ENCODE data around the gene PRADC1.

The PRADC1 gene

GRCh38 chr2:73233154-73233931 is at the start of gene PRADC1:
TSS of gene PRADC1 (minus strand) at chr2:73233239. CDS start at chr2:73233160, 79 bp downstream.
- peak within 1 kb of the TSS; percentile 95 for H3K27ac Mint-ChIP-seq
- peaks cover 35% of the 10 kb centered on the region for H3K4me1 Mint-ChIP-seq
- peak; percentile 97 for ATAC-seq
- peak within 1 kb of the TSS; percentile 97 for H3K4me3 Mint-ChIP-seq
- no peaks in the 10 kb centered on the region for H3K27me3 Mint-ChIP-seq
- H3K36me3 Mint-ChIP-seq: peaks cover 17% of the 10 kb centered on the region
- no peaks in the 10 kb centered on the region for H3K9me3 Mint-ChIP-seq

- H3K4me1 Mint-ChIP-seq: peaks cover 39% of the 10 kb centered on the region
- H3K27me3 Mint-ChIP-seq: no peaks in the 10 kb centered on the region
- H3K36me3 Mint-ChIP-seq: peaks cover 27% of the 10 kb centered on the region
- no peaks in the 10 kb centered on the region for H3K9me3 Mint-ChIP-seq
- ATAC-seq: no peak
- no peak overlapping the region for H3K27ac Mint-ChIP-seq
- H3K4me3 Mint-ChIP-seq: no peak overlapping the region
These were observed 48.2 kb upstream of the PRADC1 start for GRCh38 chr2:73281244-73281643.

GRCh38 chr2:73279852-73280251 is 46.8 kb upstream of the PRADC1 start:
- no peaks in the 10 kb centered on the region for H3K9me3 Mint-ChIP-seq
- peaks cover 25% of the 10 kb centered on the region for H3K4me1 Mint-ChIP-seq
- H3K27ac Mint-ChIP-seq: no peak overlapping the region
- no peak overlapping the region for H3K4me3 Mint-ChIP-seq
- H3K27me3 Mint-ChIP-seq: no peaks in the 10 kb centered on the region
- peaks cover 30% of the 10 kb centered on the region for H3K36me3 Mint-ChIP-seq
- no peak for ATAC-seq

- peaks cover 18% of the 10 kb centered on the region for H3K4me1 Mint-ChIP-seq
- no peaks in the 10 kb centered on the region for H3K27me3 Mint-ChIP-seq
- H3K36me3 Mint-ChIP-seq: peaks cover 31% of the 10 kb centered on the region
- H3K27ac Mint-ChIP-seq: no peak overlapping the region
- H3K4me3 Mint-ChIP-seq: no peak overlapping the region
- no peaks in the 10 kb centered on the region for H3K9me3 Mint-ChIP-seq
- ATAC-seq: no peak
These were observed 39.2 kb upstream of the PRADC1 start for GRCh38 chr2:73272270-73272669.

- no peaks in the 10 kb centered on the region for H3K9me3 Mint-ChIP-seq
- H3K4me1 Mint-ChIP-seq: peaks cover 18% of the 10 kb centered on the region
- peak; percentile 24 for ATAC-seq
- no peaks in the 10 kb centered on the region for H3K27me3 Mint-ChIP-seq
- no peak overlapping the region for H3K27ac Mint-ChIP-seq
- H3K36me3 Mint-ChIP-seq: peaks cover 34% of the 10 kb centered on the region
- peak overlapping the region; percentile 68 for H3K4me3 Mint-ChIP-seq
These were observed 36.8 kb upstream of the PRADC1 start for GRCh38 chr2:73269686-73270465.

- Mint-ChIP-seq H3K9me3 (no peaks in the 10 kb centered on the region), H3K4me1 (peaks cover 18% of the 10 kb centered on the region), H3K4me3 (peak overlapping the region; percentile 46), H3K27me3 (no peaks in the 10 kb centered on the region), H3K36me3 (peaks cover 35% of the 10 kb centered on the region), H3K27ac (no peak overlapping the region)
- ATAC-seq: peak; percentile 91
These were observed 36.0 kb upstream of the PRADC1 start for GRCh38 chr2:73268830-73269685.

GRCh38 chr2:73268366-73268829 is 35.4 kb upstream of the PRADC1 start:
- peaks cover 36% of the 10 kb centered on the region for H3K36me3 Mint-ChIP-seq
- no peaks in the 10 kb centered on the region for H3K9me3 Mint-ChIP-seq
- no peak for ATAC-seq
- H3K4me3 Mint-ChIP-seq: peak overlapping the region; percentile 13
- H3K4me1 Mint-ChIP-seq: peaks cover 18% of the 10 kb centered on the region
- H3K27ac Mint-ChIP-seq: peak overlapping the region; percentile 11
- H3K27me3 Mint-ChIP-seq: no peaks in the 10 kb centered on the region

GRCh38 chr2:73267008-73267407 is 34.0 kb upstream of the PRADC1 start:
- H3K4me3 Mint-ChIP-seq: no peak overlapping the region
- no peaks in the 10 kb centered on the region for H3K27me3 Mint-ChIP-seq
- H3K9me3 Mint-ChIP-seq: no peaks in the 10 kb centered on the region
- ATAC-seq: no peak
- H3K4me1 Mint-ChIP-seq: peaks cover 18% of the 10 kb centered on the region
- peaks cover 40% of the 10 kb centered on the region for H3K36me3 Mint-ChIP-seq
- no peak overlapping the region for H3K27ac Mint-ChIP-seq

GRCh38 chr2:73266061-73266901 is 33.2 kb upstream of the PRADC1 start:
- Mint-ChIP-seq H3K4me1 (peaks cover 18% of the 10 kb centered on the region), H3K9me3 (no peaks in the 10 kb centered on the region), H3K27ac (no peak overlapping the region), H3K36me3 (peaks cover 40% of the 10 kb centered on the region), H3K27me3 (no peaks in the 10 kb centered on the region), H3K4me3 (no peak overlapping the region)
- no peak for ATAC-seq

GRCh38 chr2:73265298-73266060 is 32.4 kb upstream of the PRADC1 start:
- no peak overlapping the region for H3K27ac Mint-ChIP-seq
- peaks cover 34% of the 10 kb centered on the region for H3K36me3 Mint-ChIP-seq
- no peak overlapping the region for H3K4me3 Mint-ChIP-seq
- H3K27me3 Mint-ChIP-seq: no peaks in the 10 kb centered on the region
- H3K9me3 Mint-ChIP-seq: no peaks in the 10 kb centered on the region
- H3K4me1 Mint-ChIP-seq: peaks cover 18% of the 10 kb centered on the region
- ATAC-seq: no peak

- no peak for ATAC-seq
- H3K36me3 Mint-ChIP-seq: peaks cover 35% of the 10 kb centered on the region
These were observed 31.7 kb upstream of the PRADC1 start for GRCh38 chr2:73264783-73265182.

GRCh38 chr2:73264332-73264606 is 31.2 kb upstream of the PRADC1 start:
- H3K4me3 Mint-ChIP-seq: no peak overlapping the region
- H3K9me3 Mint-ChIP-seq: no peaks in the 10 kb centered on the region
- peaks cover 40% of the 10 kb centered on the region for H3K36me3 Mint-ChIP-seq
- H3K4me1 Mint-ChIP-seq: peaks cover 10% of the 10 kb centered on the region
- no peaks in the 10 kb centered on the region for H3K27me3 Mint-ChIP-seq
- ATAC-seq: no peak
- no peak overlapping the region for H3K27ac Mint-ChIP-seq

More at GRCh38 chr2:73264783-73265182, 31.7 kb upstream of the PRADC1 start:
- H3K4me3 Mint-ChIP-seq: no peak overlapping the region
- H3K4me1 Mint-ChIP-seq: peaks cover 14% of the 10 kb centered on the region
- H3K27ac Mint-ChIP-seq: no peak overlapping the region
- no peaks in the 10 kb centered on the region for H3K27me3 Mint-ChIP-seq
- no peaks in the 10 kb centered on the region for H3K9me3 Mint-ChIP-seq

GRCh38 chr2:73263540-73264331 is 30.7 kb upstream of the PRADC1 start:
- no peak for ATAC-seq
- Mint-ChIP-seq H3K27ac (no peak overlapping the region), H3K4me1 (peaks cover 10% of the 10 kb centered on the region), H3K9me3 (no peaks in the 10 kb centered on the region), H3K4me3 (no peak overlapping the region), H3K36me3 (peaks cover 45% of the 10 kb centered on the region), H3K27me3 (no peaks in the 10 kb centered on the region)

All from stimulated activated memory B cell treated with anti-CD40 and anti-IgM and Interleukin-4, amounts not matched to agents 10 μg/mL and 1 μg/mL and 100 μg/mL, for 72 hours (primary cell).